ENCODE measurements around the gene PPIF.

- TF ChIP-seq E2F1 (CRISPR knock-in tag; IDR thresholded peaks at IDR 0.05) (no peak), CTCF (IDR thresholded peaks at IDR 0.05) (no peak), USF1 (CRISPR knock-in tag; IDR thresholded peaks at IDR 0.05) (no peak), ZNF532 (CRISPR knock-in tag; IDR thresholded peaks at IDR 0.05; ENCODE audit: borderline replicate concordance) (no peak), PREB (CRISPR knock-in tag; IDR thresholded peaks at IDR 0.05; ENCODE audit: borderline replicate concordance) (no peak), FOXJ3 (CRISPR knock-in tag; IDR thresholded peaks at IDR 0.05; ENCODE audit: borderline replicate concordance) (no peak), NR2C2 (CRISPR knock-in tag; IDR thresholded peaks at IDR 0.05) (no peak), KAT7 (CRISPR knock-in tag; IDR thresholded peaks at IDR 0.05; ENCODE audit: borderline replicate concordance) (no peak), CBFB (CRISPR knock-in tag; IDR thresholded peaks at IDR 0.05; ENCODE audit: low read depth) (no peak), MAX (CRISPR knock-in tag; IDR thresholded peaks at IDR 0.05) (no peak), SMAD3 (CRISPR knock-in tag; IDR thresholded peaks at IDR 0.05; ENCODE audit: borderline replicate concordance) (no peak), NFE2L1 (CRISPR knock-in tag; IDR thresholded peaks at IDR 0.05) (no peak), JUN (CRISPR knock-in tag; IDR thresholded peaks at IDR 0.05) (no peak)
Measured at GRCh38 chr10:79380946-79381721, 33.9 kb downstream of the PPIF start.

Measured in WTC11 (cell line).